AG04450 (cell line): ENCODE results near the gene PTPRD. TPM values are rescaled to one million over a fixed set of nuclear protein-coding genes. Genes with fewer than 3 reads are reported as not detected.

ENCODE experiments used
- CTCF ChIA-PET: fragments of 300-600, 350-600 bp; formaldehyde crosslinking; extraction: SDS; loops from one replicate; lab custom pipeline; 2022; ENCODE audit warnings: antibody characterized with exemption, inconsistent platforms; lab: Charles Lee
- POLR2A ChIA-PET: fragments of 350-600 bp; formaldehyde crosslinking; extraction: SDS; loops from one replicate; lab custom pipeline; 2021; ENCODE audit warnings: antibody characterized with exemption, inconsistent platforms; lab: Yijun Ruan, JAX
- DNase-seq: peaks from one replicate; pipeline ENCODE4 v3.0.0-alpha.2; 2011; ENCODE audit warnings: low read depth, low spot score
- H3K27ac ChIP-seq: one replicate; pipeline ENCODE4 v1.5.1; 2012; ENCODE audit warnings: low read depth, low read length, control low read depth
- H3K27me3 ChIP-seq: one replicate; pipeline ENCODE4 v1.6.0; 2012; ENCODE audit warnings: low read length; ENCODE audit not compliant: control insufficient read depth, insufficient read depth
- H3K4me3 ChIP-seq: 2 replicates; pipeline ENCODE4 v1.5.1; 2011; ENCODE audit warnings: mild to moderate bottlenecking, low read depth, low read length, control low read depth
- H3K9me3 ChIP-seq: 2 replicates; pipeline ENCODE4 v1.5.1; 2012; ENCODE audit warnings: low read length; ENCODE audit not compliant: control insufficient read depth, insufficient read depth
- polyA plus RNA-seq: library from polyadenylated mRNA; depleted of rRNA; stranded (reverse); fragments of >200 nt; gene quantifications from 2 replicates; pipeline ENCODE4 v1.2.3, GENCODE V29; 2011
- TF ChIP-seq, protein P1 (sequence below): IDR thresholded peaks from 2 replicates; pipeline ENCODE4 v1.5.1; 2011; ENCODE audit warnings: low read depth, low read length, control low read depth, inconsistent platforms

PTPRD gene
- polyA plus RNA-seq, 1 experiment: 0.19 TPM

DNA sequence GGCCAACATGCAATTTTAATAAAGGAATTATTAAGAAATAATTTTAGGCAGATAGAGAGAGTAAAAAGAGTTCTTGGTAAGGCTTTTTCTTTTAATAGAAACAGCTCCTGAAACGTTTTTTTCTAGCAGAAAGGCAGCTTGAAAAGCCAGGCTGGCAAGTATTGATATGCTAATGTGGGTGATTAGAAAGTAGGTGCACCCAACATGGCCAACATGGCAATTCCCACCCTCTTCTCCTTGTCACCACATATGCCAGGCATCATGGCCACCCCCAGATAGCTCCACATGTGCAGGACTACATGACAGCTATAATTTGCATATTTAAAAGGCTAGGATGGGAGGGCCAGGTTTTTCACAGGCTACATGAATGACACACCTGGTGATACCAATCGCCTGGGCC, 615.2 kb downstream of the PTPRD start:
- TF ChIP-seq, protein P1, sequence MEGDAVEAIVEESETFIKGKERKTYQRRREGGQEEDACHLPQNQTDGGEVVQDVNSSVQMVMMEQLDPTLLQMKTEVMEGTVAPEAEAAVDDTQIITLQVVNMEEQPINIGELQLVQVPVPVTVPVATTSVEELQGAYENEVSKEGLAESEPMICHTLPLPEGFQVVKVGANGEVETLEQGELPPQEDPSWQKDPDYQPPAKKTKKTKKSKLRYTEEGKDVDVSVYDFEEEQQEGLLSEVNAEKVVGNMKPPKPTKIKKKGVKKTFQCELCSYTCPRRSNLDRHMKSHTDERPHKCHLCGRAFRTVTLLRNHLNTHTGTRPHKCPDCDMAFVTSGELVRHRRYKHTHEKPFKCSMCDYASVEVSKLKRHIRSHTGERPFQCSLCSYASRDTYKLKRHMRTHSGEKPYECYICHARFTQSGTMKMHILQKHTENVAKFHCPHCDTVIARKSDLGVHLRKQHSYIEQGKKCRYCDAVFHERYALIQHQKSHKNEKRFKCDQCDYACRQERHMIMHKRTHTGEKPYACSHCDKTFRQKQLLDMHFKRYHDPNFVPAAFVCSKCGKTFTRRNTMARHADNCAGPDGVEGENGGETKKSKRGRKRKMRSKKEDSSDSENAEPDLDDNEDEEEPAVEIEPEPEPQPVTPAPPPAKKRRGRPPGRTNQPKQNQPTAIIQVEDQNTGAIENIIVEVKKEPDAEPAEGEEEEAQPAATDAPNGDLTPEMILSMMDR: no peak

DNA sequence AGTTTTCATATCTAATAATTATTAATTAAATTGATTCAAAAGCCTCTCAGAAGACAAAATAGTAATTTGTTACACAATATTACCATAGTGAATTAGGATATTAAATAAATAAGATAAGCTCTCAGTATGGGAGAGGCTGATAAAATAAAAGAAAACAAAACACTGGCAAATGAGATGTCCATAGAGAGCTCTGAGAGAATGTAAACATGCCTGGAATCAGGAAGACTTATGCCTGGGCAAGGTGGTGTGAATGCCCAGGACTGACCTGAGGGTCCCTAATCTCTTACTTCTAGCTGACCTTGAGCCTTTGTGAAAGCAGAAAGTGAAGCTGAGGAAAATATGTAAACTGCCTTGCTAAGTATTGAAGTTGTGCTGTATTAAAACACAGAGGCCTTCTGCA, 616.5 kb downstream of the PTPRD start:
- Histone ChIP-seq H3K9me3 (no peaks in the 10 kb centered on the region), H3K4me3 (no peak overlapping the region), H3K27ac (no peak overlapping the region), H3K27me3 (no peaks in the 10 kb centered on the region)
- TF ChIP-seq, protein P1: no peak
- ChIA-PET POLR2A (no interaction called here), CTCF (interaction anchor here (1.1 kb wide), 1 partner anchor 54 kb away, joined by 6 read pairs; no protein-coding TSS in a partner anchor)
- no peak for DNase-seq

More for the DNA sequence above, 615.2 kb downstream of the PTPRD start:
- H3K27me3 ChIP-seq: no peaks in the 10 kb centered on the region
- POLR2A ChIA-PET: no interaction called here
- no peak for DNase-seq
- H3K27ac ChIP-seq: no peak overlapping the region
- no peaks in the 10 kb centered on the region for H3K9me3 ChIP-seq
- CTCF ChIA-PET: interaction anchor here (1.1 kb wide), 1 partner anchor 55 kb away, joined by 6 read pairs; no protein-coding TSS in a partner anchor
- no peak overlapping the region for H3K4me3 ChIP-seq

DNA sequence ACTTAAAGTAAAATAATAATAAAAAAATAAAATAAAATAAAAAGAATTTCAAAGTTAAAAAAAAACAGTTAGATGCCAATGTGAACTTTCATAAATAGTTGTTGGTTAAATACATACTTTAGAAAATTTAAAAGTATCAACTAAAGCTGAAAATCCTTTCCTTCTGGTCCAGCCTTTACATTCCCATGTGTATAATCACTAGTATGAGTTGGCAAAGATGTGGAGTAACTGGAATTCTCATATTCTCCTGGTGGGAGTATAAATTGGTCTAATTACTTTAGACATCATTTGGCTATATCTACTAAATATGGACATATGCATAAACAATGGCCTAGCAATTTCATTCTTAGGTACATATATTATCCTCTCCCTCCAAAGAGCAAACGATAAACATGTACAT, 619.9 kb downstream of the PTPRD start:
- POLR2A ChIA-PET: no interaction called here
- Histone ChIP-seq H3K9me3 (peaks cover 8% of the 10 kb centered on the region; the same call in 1 of the 2 replicates), H3K27ac (no peak overlapping the region), H3K27me3 (no peaks in the 10 kb centered on the region), H3K4me3 (no peak overlapping the region)
- DNase-seq: no peak
- CTCF ChIA-PET: no interaction called here
- TF ChIP-seq, protein P1: no peak

DNA sequence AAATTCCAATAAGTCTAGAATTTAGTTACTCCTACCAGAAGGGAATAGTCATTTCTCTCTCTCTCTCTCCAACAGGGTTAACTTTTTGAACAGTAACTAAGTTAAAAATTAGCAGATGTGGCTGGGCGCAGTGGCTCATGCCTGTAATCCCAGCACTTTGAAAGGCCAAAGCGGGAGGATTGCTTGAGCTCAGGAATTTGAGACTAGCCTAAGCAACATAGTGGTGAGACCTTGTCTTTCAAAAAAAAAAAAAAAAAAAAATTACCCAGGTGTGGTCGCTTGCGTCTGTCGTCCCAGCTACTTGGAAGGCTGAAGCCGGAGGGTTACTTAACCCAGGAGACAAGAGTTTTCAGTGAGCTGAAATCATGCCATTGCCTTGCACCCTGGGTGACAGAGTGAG, 639.7 kb downstream of the PTPRD start:
- H3K27ac ChIP-seq: no peak overlapping the region
- no peak for DNase-seq
- no peaks in the 10 kb centered on the region for H3K9me3 ChIP-seq
- TF ChIP-seq, protein P1: no peak
- ChIA-PET POLR2A (no interaction called here), CTCF (interaction anchor here (2.1 kb wide), 1 partner anchor 31 kb away, joined by 5 read pairs; no protein-coding TSS in a partner anchor)
- no peak overlapping the region for H3K4me3 ChIP-seq
- no peaks in the 10 kb centered on the region for H3K27me3 ChIP-seq

DNA sequence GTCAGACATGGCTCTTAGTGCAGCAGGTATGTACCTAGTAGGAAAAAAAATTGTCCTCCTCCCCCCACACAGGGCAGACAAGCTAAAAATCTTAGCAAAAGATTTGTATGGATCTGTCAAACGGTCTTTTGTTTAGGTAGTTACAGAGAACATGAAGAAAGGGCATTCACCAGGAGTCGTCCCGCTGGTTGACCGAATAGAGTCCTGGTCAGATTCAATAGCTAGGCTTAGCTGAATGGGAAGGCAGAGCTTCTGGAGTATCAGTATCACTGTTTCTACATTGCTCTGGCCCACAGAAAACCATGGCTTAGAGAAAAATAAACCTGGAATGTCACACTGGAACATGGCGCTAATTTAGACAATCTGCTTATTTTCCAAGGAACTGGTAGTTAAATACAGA, 642.3 kb downstream of the PTPRD start:
- no peaks in the 10 kb centered on the region for H3K9me3 ChIP-seq
- H3K27me3 ChIP-seq: no peaks in the 10 kb centered on the region
- POLR2A ChIA-PET: no interaction called here
- CTCF ChIA-PET: interaction anchor here (1.7 kb wide), 1 partner anchor 28 kb away, joined by 6 read pairs; no protein-coding TSS in a partner anchor
- H3K4me3 ChIP-seq: no peak overlapping the region
- TF ChIP-seq, protein P1: no peak
- no peak overlapping the region for H3K27ac ChIP-seq
- no peak for DNase-seq
